Fibroblast of the aortic adventitia (primary cell): ENCODE results near the gene METTL17. TPM values are rescaled to one million over a fixed set of nuclear protein-coding genes. Genes with fewer than 3 reads are reported as not detected.

Experiments used
- DNase-seq: peaks from one replicate; pipeline ENCODE4 v3.0.0-alpha.2; 2010; ENCODE audit warnings: low read depth
- H3K4me3 ChIP-seq: 2 replicates; pipeline ENCODE4 v1.5.1; 2011; ENCODE audit warnings: low read depth, mild to moderate bottlenecking, control low read depth, low read length, moderate library complexity
- CTCF ChIP-seq: IDR thresholded peaks from 2 replicates; pipeline ENCODE4 v1.5.1; 2011; ENCODE audit warnings: mild to moderate bottlenecking, low read length, control low read depth, inconsistent platforms; ENCODE audit not compliant: insufficient read depth
- total RNA-seq: library from RNA; depleted of rRNA; stranded (reverse); fragments of >200 nt; gene quantifications from 2 replicates; pipeline ENCODE4 v1.2.3, GENCODE V29; 2012; ENCODE audit warnings: low replicate concordance

Gene METTL17
- total RNA-seq, 1 donor = 44.2 TPM

- no peak for TF ChIP-seq CTCF
- H3K4me3 ChIP-seq = no peak overlapping the region
- DNase-seq = no peak
Measured at GRCh38 chr14:21011136-21011535, 21.4 kb downstream of the METTL17 start.

- TF ChIP-seq CTCF = peak; percentile 92
- DNase-seq = peak; percentile 92
- H3K4me3 ChIP-seq = no peak overlapping the region
Measured at GRCh38 chr14:21014761-21015190, 25.0 kb downstream of the METTL17 start.

GRCh38 chr14:21015312-21015711, 25.5 kb downstream of the METTL17 start:
- no peak overlapping the region for H3K4me3 ChIP-seq
- no peak for TF ChIP-seq CTCF
- no peak for DNase-seq

- no peak for DNase-seq
- no peak for TF ChIP-seq CTCF
- no peak overlapping the region for H3K4me3 ChIP-seq
Measured at GRCh38 chr14:21016413-21017190, 26.8 kb downstream of the METTL17 start.

GRCh38 chr14:21017528-21018245, 27.9 kb downstream of the METTL17 start:
- no peak for TF ChIP-seq CTCF
- H3K4me3 ChIP-seq = no peak overlapping the region
- no peak for DNase-seq

- no peak for TF ChIP-seq CTCF
- no peak overlapping the region for H3K4me3 ChIP-seq
- no peak for DNase-seq
Measured at GRCh38 chr14:21018286-21018685, 28.5 kb downstream of the METTL17 start.
